ENCODE data around the gene FOXL2NB.
A peak's percentile ranks its signal among the peaks of the same experiment; 100 is the strongest.

FOXL2NB gene

GRCh38 chr3:138942271-138942670, 4.7 kb upstream of the FOXL2NB start:
- H4K8ac ChIP-seq (ENCODE audit: low read length) = no peak overlapping the region
- H3K14ac ChIP-seq (ENCODE audit: low read length in 2 of 2) = no peak overlapping the region
- H3K27me3 ChIP-seq (ENCODE audit: control insufficient read depth in 1 of 2, insufficient read depth in 1 of 2, low read length in 2 of 2) = peaks cover 92 to 97% of the 10 kb centered on the region in 2 experiments
- 79% methylated on average over 4 of the region's 4 CpGs for WGBS
- no peaks in the 10 kb centered on the region for H3K9me3 ChIP-seq (ENCODE audit: control insufficient read depth, low read length)
- no peak overlapping the region for H3K23ac ChIP-seq (ENCODE audit: low read length in 2 of 2)
- no peak overlapping the region for H2BK15ac ChIP-seq (ENCODE audit: low read depth, poor library complexity, severe bottlenecking)
- H3K18ac ChIP-seq (ENCODE audit: low read depth in 1 of 2, low read length in 2 of 2) = no peak overlapping the region
- no peak overlapping the region for H3K4me3 ChIP-seq (ENCODE audit: insufficient read depth in 1 of 2, low read depth in 1 of 2, low read length in 2 of 2)
- H3K4me2 ChIP-seq (ENCODE audit: low read length, poor library complexity, severe bottlenecking) = no peak overlapping the region
- no peak overlapping the region for H3K27ac ChIP-seq (ENCODE audit: low read length, poor library complexity, severe bottlenecking)
- no peak overlapping the region for H2AFZ ChIP-seq (ENCODE audit: low read depth, low read length)
- no peak overlapping the region for H2BK5ac ChIP-seq (ENCODE audit: low read depth, low read length, poor library complexity, severe bottlenecking)
- peaks cover 0 to 3% of the 10 kb centered on the region in 2 experiments for H3K36me3 ChIP-seq (ENCODE audit: control insufficient read depth in 1 of 2, insufficient read depth in 2 of 2, low read depth in 1 of 2, low read length in 2 of 2)
- H3K4ac ChIP-seq (ENCODE audit: low read depth in 1 of 2, low read length in 2 of 2) = no peak overlapping the region
- no peaks in the 10 kb centered on the region for H3K79me1 ChIP-seq (replicated peaks; ENCODE audit: low read length, poor library complexity, severe bottlenecking)
- H4K91ac ChIP-seq (ENCODE audit: low read length) = no peak overlapping the region
- no peak for DNase-seq
- H2AK5ac ChIP-seq (ENCODE audit: low read length, severe bottlenecking) = no peak overlapping the region
- H3K9ac ChIP-seq (ENCODE audit: low read length) = no peak overlapping the region
- H3K4me1 ChIP-seq (ENCODE audit: control insufficient read depth, insufficient read depth, low read depth, low read length) = peaks cover 49% of the 10 kb centered on the region
- no peak overlapping the region for H2BK12ac ChIP-seq (ENCODE audit: low read length in 2 of 2)
- H2BK120ac ChIP-seq (ENCODE audit: low read depth, low read length) = no peak overlapping the region

- H2BK15ac ChIP-seq (ENCODE audit: low read depth, poor library complexity, severe bottlenecking) = no peak overlapping the region
- 17% methylated on average over 13 of the region's 25 CpGs for WGBS
Observed at GRCh38 chr3:138942861-138943623, 4.0 kb upstream of the FOXL2NB start.

GRCh38 chr3:138943724-138944653, 3.0 kb upstream of the FOXL2NB start:
- DNase-seq = peak; percentile 55
- Histone ChIP-seq H3K4ac (ENCODE audit: low read depth in 1 of 2, low read length in 2 of 2) (no peak overlapping the region), H3K36me3 (ENCODE audit: control insufficient read depth in 1 of 2, insufficient read depth in 2 of 2, low read depth in 1 of 2, low read length in 2 of 2) (peaks cover 0 to 3% of the 10 kb centered on the region in 2 experiments), H4K91ac (ENCODE audit: low read length) (no peak overlapping the region), H3K4me1 (ENCODE audit: control insufficient read depth, insufficient read depth, low read depth, low read length) (peaks cover 40% of the 10 kb centered on the region), H2AFZ (ENCODE audit: low read depth, low read length) (no peak overlapping the region), H3K79me1 (replicated peaks; ENCODE audit: low read length, poor library complexity, severe bottlenecking) (no peaks in the 10 kb centered on the region), H3K27ac (ENCODE audit: low read length, poor library complexity, severe bottlenecking) (no peak overlapping the region), H3K14ac (ENCODE audit: low read length in 2 of 2) (no peak overlapping the region), H3K27me3 (ENCODE audit: control insufficient read depth in 1 of 2, insufficient read depth in 1 of 2, low read length in 2 of 2) (peaks cover 92 to 97% of the 10 kb centered on the region in 2 experiments), H3K18ac (ENCODE audit: low read depth in 1 of 2, low read length in 2 of 2) (no peak overlapping the region), H2BK15ac (ENCODE audit: low read depth, poor library complexity, severe bottlenecking) (no peak overlapping the region), H3K9ac (ENCODE audit: low read length) (no peak overlapping the region), H3K4me2 (ENCODE audit: low read length, poor library complexity, severe bottlenecking) (peak overlapping the region; percentile 14), H3K4me3 (ENCODE audit: insufficient read depth in 1 of 2, low read depth in 1 of 2, low read length in 2 of 2) (peak overlapping the region in 1 of 2 experiments; percentile 34), H2BK120ac (ENCODE audit: low read depth, low read length) (no peak overlapping the region), H3K9me3 (ENCODE audit: control insufficient read depth, low read length) (no peaks in the 10 kb centered on the region), H2BK12ac (ENCODE audit: low read length in 2 of 2) (no peak overlapping the region), H3K23ac (ENCODE audit: low read length in 2 of 2) (peak overlapping the region in 1 of 2 experiments; percentile 27), H2BK5ac (ENCODE audit: low read depth, low read length, poor library complexity, severe bottlenecking) (no peak overlapping the region), H4K8ac (ENCODE audit: low read length) (no peak overlapping the region), H2AK5ac (ENCODE audit: low read length, severe bottlenecking) (no peak overlapping the region)
- WGBS = 5% methylated on average over 21 of the region's 30 CpGs

More at GRCh38 chr3:138942861-138943623, 4.0 kb upstream of the FOXL2NB start:
- H3K27me3 ChIP-seq (ENCODE audit: control insufficient read depth in 1 of 2, insufficient read depth in 1 of 2, low read length in 2 of 2) = peaks cover 92 to 97% of the 10 kb centered on the region in 2 experiments
- H4K8ac ChIP-seq (ENCODE audit: low read length) = no peak overlapping the region
- H3K36me3 ChIP-seq (ENCODE audit: control insufficient read depth in 1 of 2, insufficient read depth in 2 of 2, low read depth in 1 of 2, low read length in 2 of 2) = peaks cover 0 to 3% of the 10 kb centered on the region in 2 experiments
- H3K4me3 ChIP-seq (ENCODE audit: insufficient read depth in 1 of 2, low read depth in 1 of 2, low read length in 2 of 2) = no peak overlapping the region
- H2BK5ac ChIP-seq (ENCODE audit: low read depth, low read length, poor library complexity, severe bottlenecking) = no peak overlapping the region
- H2AK5ac ChIP-seq (ENCODE audit: low read length, severe bottlenecking) = no peak overlapping the region
- no peak overlapping the region for H3K9ac ChIP-seq (ENCODE audit: low read length)
- H2BK120ac ChIP-seq (ENCODE audit: low read depth, low read length) = no peak overlapping the region
- no peak overlapping the region for H2BK12ac ChIP-seq (ENCODE audit: low read length in 2 of 2)
- H3K4ac ChIP-seq (ENCODE audit: low read depth in 1 of 2, low read length in 2 of 2) = no peak overlapping the region
- no peak overlapping the region for H3K4me2 ChIP-seq (ENCODE audit: low read length, poor library complexity, severe bottlenecking)
- H2AFZ ChIP-seq (ENCODE audit: low read depth, low read length) = no peak overlapping the region
- no peaks in the 10 kb centered on the region for H3K9me3 ChIP-seq (ENCODE audit: control insufficient read depth, low read length)
- H3K18ac ChIP-seq (ENCODE audit: low read depth in 1 of 2, low read length in 2 of 2) = no peak overlapping the region
- H3K4me1 ChIP-seq (ENCODE audit: control insufficient read depth, insufficient read depth, low read depth, low read length) = peaks cover 46% of the 10 kb centered on the region
- H3K27ac ChIP-seq (ENCODE audit: low read length, poor library complexity, severe bottlenecking) = no peak overlapping the region
- no peak overlapping the region for H4K91ac ChIP-seq (ENCODE audit: low read length)
- H3K23ac ChIP-seq (ENCODE audit: low read length in 2 of 2) = no peak overlapping the region
- H3K14ac ChIP-seq (ENCODE audit: low read length in 2 of 2) = no peak overlapping the region
- peak; percentile 43 for DNase-seq
- H3K79me1 ChIP-seq (replicated peaks; ENCODE audit: low read length, poor library complexity, severe bottlenecking) = no peaks in the 10 kb centered on the region

GRCh38 chr3:138944654-138944928, 2.4 kb upstream of the FOXL2NB start:
- DNase-seq = peak; percentile 19

More at GRCh38 chr3:138944654-138944928, 2.4 kb upstream of the FOXL2NB start:
- Histone ChIP-seq H4K91ac (ENCODE audit: low read length) (no peak overlapping the region), H4K8ac (ENCODE audit: low read length) (no peak overlapping the region), H3K4me1 (ENCODE audit: control insufficient read depth, insufficient read depth, low read depth, low read length) (peaks cover 41% of the 10 kb centered on the region), H3K27me3 (ENCODE audit: control insufficient read depth in 1 of 2, insufficient read depth in 1 of 2, low read length in 2 of 2) (peaks cover 92 to 97% of the 10 kb centered on the region in 2 experiments), H3K4ac (ENCODE audit: low read depth in 1 of 2, low read length in 2 of 2) (no peak overlapping the region), H2AFZ (ENCODE audit: low read depth, low read length) (no peak overlapping the region), H2BK5ac (ENCODE audit: low read depth, low read length, poor library complexity, severe bottlenecking) (no peak overlapping the region), H3K36me3 (ENCODE audit: control insufficient read depth in 1 of 2, insufficient read depth in 2 of 2, low read depth in 1 of 2, low read length in 2 of 2) (peaks cover 0 to 3% of the 10 kb centered on the region in 2 experiments), H2AK5ac (ENCODE audit: low read length, severe bottlenecking) (no peak overlapping the region), H3K9ac (ENCODE audit: low read length) (no peak overlapping the region), H3K4me3 (ENCODE audit: insufficient read depth in 1 of 2, low read depth in 1 of 2, low read length in 2 of 2) (no peak overlapping the region), H3K18ac (ENCODE audit: low read depth in 1 of 2, low read length in 2 of 2) (no peak overlapping the region), H3K14ac (ENCODE audit: low read length in 2 of 2) (no peak overlapping the region), H3K79me1 (replicated peaks; ENCODE audit: low read length, poor library complexity, severe bottlenecking) (no peaks in the 10 kb centered on the region), H3K9me3 (ENCODE audit: control insufficient read depth, low read length) (no peaks in the 10 kb centered on the region), H3K4me2 (ENCODE audit: low read length, poor library complexity, severe bottlenecking) (peak overlapping the region; percentile 75), H2BK120ac (ENCODE audit: low read depth, low read length) (no peak overlapping the region), H3K27ac (ENCODE audit: low read length, poor library complexity, severe bottlenecking) (no peak overlapping the region), H3K23ac (ENCODE audit: low read length in 2 of 2) (no peak overlapping the region), H2BK12ac (ENCODE audit: low read length in 2 of 2) (no peak overlapping the region), H2BK15ac (ENCODE audit: low read depth, poor library complexity, severe bottlenecking) (no peak overlapping the region)
- WGBS = 2% methylated on average over 11 of the region's 12 CpGs

Measured in mesenchymal stem cell (in vitro differentiated cells and primary cell).